H1 (cell line): ENCODE data around the gene MAPKAPK5. TPM values are rescaled to one million over a fixed set of nuclear protein-coding genes. Genes with fewer than 3 reads are reported as not detected.

Experiments used
- CTCF ChIA-PET: fragments of 300-600 bp; sonication (Branson Sonifier 250); formaldehyde crosslinking; loops from one replicate; lab custom pipeline; 2021; ENCODE audit not compliant: partially characterized antibody; lab: Charles Lee
- POLR2A ChIA-PET: fragments of 300-600 bp; sonication (Branson Sonifier 250); formaldehyde crosslinking; loops from one replicate; lab custom pipeline; 2021; ENCODE audit warnings: inconsistent platforms; ENCODE audit not compliant: partially characterized antibody; lab: Charles Lee
- DNase-seq, 2 experiments: peaks; one replicate each; pipeline versions ENCODE4 v3.0.0 to v3.0.0-alpha.2; 2010 to 2022; ENCODE audit warnings: low spot score in 2 of 2, low read depth in 1 of 2, mixed read lengths in 1 of 2
- FAIRE-seq: peaks from 2 replicates; lab custom pipeline; 2011; peaks lifted over from hg19 to GRCh38; lab: Jason Lieb, UNC
- H2AFZ ChIP-seq: 2 replicates; pipeline ENCODE4 v1.8.1; 2012; ENCODE audit warnings: low read length, inconsistent platforms
- H2AK5ac ChIP-seq: 2 replicates; pipeline ENCODE4 v1.6.1; 2013; ENCODE audit warnings: low read depth, low read length
- H2BK120ac ChIP-seq: replicated peaks from 2 replicates; pipeline ENCODE3; 2013; ENCODE audit warnings: low read depth, low read length, inconsistent platforms
- H2BK12ac ChIP-seq: 2 replicates; pipeline ENCODE4 v1.6.1; 2013; ENCODE audit warnings: low read depth, low read length
- H2BK15ac ChIP-seq: 2 replicates; pipeline ENCODE4 v1.6.1; 2013; ENCODE audit warnings: low read length
- H2BK20ac ChIP-seq: 2 replicates; pipeline ENCODE4 v1.6.1; 2013; ENCODE audit warnings: low read length
- H2BK5ac ChIP-seq: 2 replicates; pipeline ENCODE4 v1.6.1; 2013; ENCODE audit warnings: low read depth, low read length
- H3K14ac ChIP-seq: 2 replicates; pipeline ENCODE4 v1.6.1; 2013; ENCODE audit warnings: inconsistent platforms; ENCODE audit not compliant: insufficient read length
- H3K18ac ChIP-seq: 2 replicates; pipeline ENCODE4 v1.6.1; 2013; ENCODE audit warnings: low read length; ENCODE audit errors: extremely low read depth
- H3K23ac ChIP-seq: 2 replicates; pipeline ENCODE4 v1.6.1; 2013; ENCODE audit warnings: inconsistent platforms; ENCODE audit not compliant: insufficient read length
- H3K23me2 ChIP-seq: 2 replicates; pipeline ENCODE4 v1.6.1; 2013; ENCODE audit warnings: low read depth, low read length
- H3K27ac ChIP-seq: 2 replicates; pipeline ENCODE4 v1.6.1; 2011; ENCODE audit warnings: low read depth, low read length, inconsistent platforms
- H3K27me3 ChIP-seq, 4 experiments: replicated peaks in 1 of 4; 1 replicate in 1 of 4; 2 replicates in 3 of 4; pipeline versions ENCODE4 v1.6.1 to v1.8.1; 2011 to 2013; ENCODE audit warnings: low read length in 3 of 4, mild to moderate bottlenecking in 3 of 4, inconsistent platforms in 2 of 4, mixed read lengths in 2 of 4, moderate library complexity in 1 of 4; ENCODE audit not compliant: control insufficient read depth in 3 of 4, insufficient read depth in 3 of 4; ENCODE audit errors: extremely low read depth in 1 of 4
- H3K36me3 ChIP-seq, 4 experiments: 2 replicates each; pipeline versions ENCODE4 v1.6.1 to v1.8.1; 2011 to 2013; ENCODE audit warnings: mild to moderate bottlenecking in 4 of 4, low read length in 3 of 4, moderate library complexity in 2 of 4, control low read depth in 1 of 4, inconsistent platforms in 1 of 4; ENCODE audit not compliant: insufficient read depth in 4 of 4, control insufficient read depth in 2 of 4
- H3K4ac ChIP-seq: replicated peaks from 2 replicates; pipeline ENCODE3; 2013; ENCODE audit warnings: low read length, low read depth, mixed read lengths, inconsistent platforms; ENCODE audit not compliant: insufficient read length
- H3K4me1 ChIP-seq, 4 experiments: replicated peaks in 1 of 4; 1 replicate in 1 of 4; 2 replicates in 3 of 4; pipeline versions ENCODE4 v1.6.1 to v1.8.1; 2011 to 2013; ENCODE audit warnings: low read length in 3 of 4, inconsistent platforms in 2 of 4, mixed read lengths in 1 of 4; ENCODE audit not compliant: insufficient read depth in 4 of 4, control insufficient read depth in 3 of 4
- H3K4me2 ChIP-seq, 2 experiments: 2 replicates each; pipeline versions ENCODE4 v1.6.1 to v1.8.1; 2011 to 2013; ENCODE audit warnings: low read depth in 2 of 2, low read length in 2 of 2, control low read depth in 1 of 2, inconsistent platforms in 1 of 2, mild to moderate bottlenecking in 1 of 2; ENCODE audit not compliant: insufficient read depth in 1 of 2
- H3K4me3 ChIP-seq, 4 experiments: fragments of 200-600, 300-600 bp in 1 of 4; sonication (generic), shearing (Covaris generic), sonication (Bioruptor Twin) in 1 of 4; 2 replicates each; pipeline versions ENCODE4 v1.5.1 to v1.8.1; 2011 to 2016; ENCODE audit warnings: low read length in 4 of 4, low read depth in 3 of 4, control low read depth in 2 of 4, inconsistent platforms in 2 of 4, mild to moderate bottlenecking in 2 of 4, mixed read lengths in 1 of 4, moderate library complexity in 1 of 4; ENCODE audit not compliant: insufficient read depth in 2 of 4; ENCODE audit errors: extremely low read depth in 1 of 4
- H3K56ac ChIP-seq: replicated peaks from 2 replicates; pipeline ENCODE3; 2013; ENCODE audit warnings: low read depth, mild to moderate bottlenecking, mixed read lengths, low read length, inconsistent platforms; ENCODE audit not compliant: insufficient read length
- H3K79me1 ChIP-seq: 2 replicates; pipeline ENCODE4 v1.6.1; 2013; ENCODE audit warnings: low read depth, low read length, control low read depth
- H3K79me2 ChIP-seq, 2 experiments: 2 replicates each; pipeline versions ENCODE4 v1.6.1 to v1.8.1; 2012 to 2013; ENCODE audit warnings: low read length in 2 of 2, mild to moderate bottlenecking in 2 of 2, inconsistent platforms in 1 of 2; ENCODE audit not compliant: insufficient read depth in 2 of 2, control insufficient read depth in 1 of 2
- H3K9ac ChIP-seq, 4 experiments: replicated peaks in 1 of 4; 1 replicate in 1 of 4; 2 replicates in 3 of 4; pipeline versions ENCODE4 v1.6.1 to v1.8.1; 2011 to 2013; ENCODE audit warnings: low read depth in 3 of 4, low read length in 3 of 4, control low read depth in 2 of 4, mild to moderate bottlenecking in 2 of 4, moderate library complexity in 2 of 4, inconsistent platforms in 1 of 4; ENCODE audit errors: extremely low read depth in 1 of 4
- H3K9me3 ChIP-seq, 2 experiments: 2 replicates each; pipeline versions ENCODE4 v1.6.1 to v1.8.1; 2012 to 2013; ENCODE audit warnings: mild to moderate bottlenecking in 2 of 2, moderate library complexity in 2 of 2, control low read depth in 1 of 2, inconsistent platforms in 1 of 2, low read depth in 1 of 2, low read length in 1 of 2, mixed read lengths in 1 of 2; ENCODE audit not compliant: insufficient read depth in 2 of 2
- H4K20me1 ChIP-seq, 2 experiments: replicated peaks in 1 of 2; 2 replicates each; pipeline versions ENCODE3 to v1.8.1; 2011 to 2013; ENCODE audit warnings: inconsistent platforms in 2 of 2, low read length in 2 of 2, mild to moderate bottlenecking in 1 of 2; ENCODE audit not compliant: insufficient read depth in 2 of 2, control insufficient read depth in 1 of 2
- H4K5ac ChIP-seq: 2 replicates; pipeline ENCODE4 v1.6.1; 2013; ENCODE audit warnings: low read length, low read depth, mixed read lengths, inconsistent platforms; ENCODE audit not compliant: insufficient read length
- H4K8ac ChIP-seq: 2 replicates; pipeline ENCODE4 v1.8.0; 2013; ENCODE audit warnings: mild to moderate bottlenecking, moderate library complexity, low read length, inconsistent platforms; ENCODE audit not compliant: insufficient read depth; ENCODE audit errors: extremely low read depth
- H4K91ac ChIP-seq: replicated peaks from 2 replicates; pipeline ENCODE3; 2013; ENCODE audit warnings: low read length, mixed read lengths, inconsistent platforms; ENCODE audit not compliant: insufficient read length
- BCL11A ChIP-seq, 2 experiments: IDR thresholded peaks; one replicate each; pipeline ENCODE4 v1.6.1; 2011; ENCODE audit warnings: low read depth in 2 of 2, low read length in 2 of 2, mild to moderate bottlenecking in 2 of 2
- JUN ChIP-seq: IDR thresholded peaks from 2 replicates; pipeline ENCODE4 v1.6.1; 2011; ENCODE audit warnings: low read depth, mild to moderate bottlenecking, improper control_type of control experiment, low read length
- POLR2A ChIP-seq, 2 experiments: IDR thresholded peaks; 1 replicate in 1 of 2; 2 replicates in 1 of 2; pipeline ENCODE4 v1.6.1; 2011; ENCODE audit warnings: low read depth in 2 of 2, low read length in 2 of 2, mild to moderate bottlenecking in 2 of 2; ENCODE audit errors: control extremely low read depth in 1 of 2
- RXRA ChIP-seq: IDR thresholded peaks from 2 replicates; pipeline ENCODE4 v1.6.1; 2011; ENCODE audit warnings: low read depth, mild to moderate bottlenecking, low read length, moderate library complexity; ENCODE audit not compliant: insufficient read depth
- SIX5 ChIP-seq: IDR thresholded peaks from 2 replicates; pipeline ENCODE4 v1.6.1; 2011; ENCODE audit warnings: mild to moderate bottlenecking, low read depth, low read length
- TAF7 ChIP-seq: optimal IDR thresholded peaks from 2 replicates; pipeline ENCODE3; 2011; ENCODE audit warnings: low read depth, mild to moderate bottlenecking, inconsistent platforms, low read length, moderate library complexity, borderline replicate concordance
- WGBS, 2 experiments: shearing (Covaris generic) in 1 of 2; methylation state at CpG; one replicate each; pipeline versions ENCODE4 v1.1.6 to v1.1.7; 2013 to 2015; ENCODE audit warnings: low lambda C conversion rate in 2 of 2, mixed read lengths in 2 of 2, inconsistent platforms in 1 of 2, low coverage in 1 of 2, missing lambda C conversion rate in 1 of 2; ENCODE audit not compliant: insufficient replicate concordance in 2 of 2, insufficient coverage in 1 of 2, insufficient read length in 1 of 2; ENCODE audit errors: extremely low coverage in 1 of 2, missing lambda C conversion rate in 1 of 2; 5-methylcytosine and 5-hydroxymethylcytosine counted together
- long read RNA-seq, 2 experiments: library from RNA in 1 of 2; library from capped mRNA in 1 of 2; stranded (forward); transcript quantifications; one replicate each; pipeline ENCODE4 v2.0.0, GENCODE V29; 2021; ENCODE audit warnings: inconsistent platforms in 1 of 2
- polyA minus RNA-seq, 3 experiments: library from RNA; depleted of rRNA, polyadenylated mRNA; stranded (reverse); fragments of >200 nt; gene quantifications; 1 replicate in 2 of 3; 2 replicates in 1 of 3; pipeline ENCODE4 v1.2.3, GENCODE V29; 2011
- polyA plus RNA-seq, 7 experiments: library from polyadenylated mRNA; depleted of rRNA in 3 of 7; stranded (reverse) in 5 of 7; unstranded in 2 of 7; fragments of >200 nt in 5 of 7; fragments of 200-250 nt in 2 of 7; gene quantifications; 1 replicate in 5 of 7; 2 replicates in 1 of 7; 4 replicates in 1 of 7; pipeline versions ENCODE4 v1.2.1 to v1.2.3, GENCODE V29; 2011 to 2013; ENCODE audit warnings: missing spikeins in 2 of 7, mixed read lengths in 2 of 7
- total RNA-seq: library from RNA; stranded (reverse); fragmentation: NEBNext Ultra II Directional; extraction: Animal tissue kit (Norgen Biotek cat#: 25700); gene quantifications from 2 replicates; pipeline ENCODE4 v1.2.1, GENCODE V29; 2021

The MAPKAPK5 gene, protein sequence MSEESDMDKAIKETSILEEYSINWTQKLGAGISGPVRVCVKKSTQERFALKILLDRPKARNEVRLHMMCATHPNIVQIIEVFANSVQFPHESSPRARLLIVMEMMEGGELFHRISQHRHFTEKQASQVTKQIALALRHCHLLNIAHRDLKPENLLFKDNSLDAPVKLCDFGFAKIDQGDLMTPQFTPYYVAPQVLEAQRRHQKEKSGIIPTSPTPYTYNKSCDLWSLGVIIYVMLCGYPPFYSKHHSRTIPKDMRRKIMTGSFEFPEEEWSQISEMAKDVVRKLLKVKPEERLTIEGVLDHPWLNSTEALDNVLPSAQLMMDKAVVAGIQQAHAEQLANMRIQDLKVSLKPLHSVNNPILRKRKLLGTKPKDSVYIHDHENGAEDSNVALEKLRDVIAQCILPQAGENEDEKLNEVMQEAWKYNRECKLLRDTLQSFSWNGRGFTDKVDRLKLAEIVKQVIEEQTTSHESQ
- total RNA-seq: 90.8 and 91.5 TPM in 2 replicates
- polyA plus RNA-seq (2011; rRNA removed): 33.8 and 40.0 TPM in 2 replicates
- 61.6 TPM for polyA plus RNA-seq (2011; cell fraction: cytosol; rRNA removed)
- polyA plus RNA-seq (2011; cell fraction: nucleus; rRNA removed): 71.2 TPM
- polyA plus RNA-seq (2012, experiment 1 of 2): 58.3 to 69.9 TPM (median 62.5 TPM) in 4 replicates
- 20.3 TPM for polyA plus RNA-seq (2012, experiment 2 of 2)
- polyA plus RNA-seq (2013, experiment 1 of 2): 34.8 TPM
- 34.6 TPM for polyA plus RNA-seq (2013, experiment 2 of 2)
- 87.2 and 98.8 TPM in 2 replicates for polyA minus RNA-seq (2011; rRNA and poly(A)+ RNA removed)
- 31.6 TPM for polyA minus RNA-seq (2011; cell fraction: cytosol; rRNA and poly(A)+ RNA removed)
- 96.5 TPM for polyA minus RNA-seq (2011; cell fraction: nucleus; rRNA and poly(A)+ RNA removed)
- long read RNA-seq, experiment 1, full-length matches to known transcripts: 11 of 33 reads
- long read RNA-seq, experiment 1, partial matches to known transcripts: 8 of 33 reads
- long read RNA-seq, experiment 1, other reads (novel, unspliced or antisense): 14 of 33 reads
- long read RNA-seq, experiment 2, partial matches to known transcripts: 2 of 2 reads
- long read RNA-seq, experiment 2, other reads (novel, unspliced or antisense): 0 of 2 reads

DNA sequence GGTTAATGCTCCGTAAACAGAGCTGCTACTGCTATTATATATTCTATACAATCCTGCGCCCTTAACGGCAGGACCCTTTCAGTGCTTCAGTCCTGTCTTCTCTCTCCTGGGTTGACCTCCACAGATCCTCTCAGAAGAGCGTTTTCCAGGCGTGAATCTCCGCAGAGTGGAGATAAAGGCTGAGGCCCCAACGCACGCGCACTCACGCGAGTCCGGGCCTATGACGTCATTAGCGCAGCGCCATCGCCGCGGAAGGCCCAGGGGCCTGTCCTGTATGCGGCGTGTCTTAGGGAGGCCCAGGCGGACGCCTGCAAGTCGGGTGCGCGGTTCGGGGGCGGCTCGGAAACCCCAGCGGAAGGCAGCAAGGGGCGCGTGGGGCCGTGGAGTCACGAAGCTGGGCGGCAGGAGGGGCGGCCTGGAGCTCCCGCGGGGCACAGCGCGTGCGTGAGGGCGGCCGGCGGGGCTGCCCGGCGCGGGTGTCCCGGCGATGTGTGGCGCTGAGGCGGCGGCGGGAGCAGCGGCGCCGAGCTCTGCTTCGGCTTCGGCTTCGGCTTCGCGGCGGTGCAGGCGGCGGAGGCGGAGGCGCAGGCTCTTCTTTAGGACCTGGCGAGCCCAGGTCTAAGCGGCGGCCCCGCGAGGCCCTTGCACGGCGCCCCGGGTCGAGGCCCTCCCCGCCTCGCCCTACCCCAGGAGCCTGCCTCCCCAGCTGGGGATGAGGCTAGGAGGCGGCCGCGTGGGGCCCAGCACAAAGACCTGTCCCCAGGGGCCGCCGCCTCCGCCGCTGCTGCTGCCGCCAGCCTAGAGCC, at the start of gene MAPKAPK5:
TSS of gene MAPKAPK5 (plus strand) at position 479 of the 806 bp plus-strand sequence. CDS start 506 bp downstream, outside the sequence.
- Histone ChIP-seq H3K9ac (peak within 1 kb of the TSS; percentile 98 to 100 (median 98)), H3K14ac (no peak within 1 kb of the TSS), H2BK120ac (no peak within 1 kb of the TSS), H4K5ac (peak within 1 kb of the TSS; percentile 84), H3K4me3 (peak within 1 kb of the TSS; percentile 75 to 94 (median 86)), H2BK12ac (no peak within 1 kb of the TSS), H3K4me2 (peak within 1 kb of the TSS; percentile 86 to 87), H3K4ac (peak within 1 kb of the TSS; percentile 4), H3K36me3 (peaks cover 2 to 11% (median 5%) of the 10 kb centered on the region in 4 experiments; a peak in 3 of 8 replicates), H3K79me2 (peaks cover 29 to 73% of the 10 kb centered on the region in 2 experiments), H3K27me3 (no peaks in the 10 kb centered on the region), H2AFZ (peak within 1 kb of the TSS; percentile 13), H2BK20ac (no peak within 1 kb of the TSS), H3K23ac (no peak within 1 kb of the TSS), H4K8ac (peak within 1 kb of the TSS; percentile 100), H4K91ac (peak within 1 kb of the TSS; percentile 94), H2BK5ac (peak within 1 kb of the TSS; percentile 93), H3K79me1 (peaks cover 5% of the 10 kb centered on the region), H2AK5ac (peak within 1 kb of the TSS; percentile 54; the same call in 1 of the 2 replicates), H3K4me1 (no peaks in the 10 kb centered on the region; a peak in 2 of 7 replicates), H4K20me1 (peaks cover 0 to 9% of the 10 kb centered on the region in 2 experiments), H3K56ac (peak within 1 kb of the TSS; percentile 56), H3K27ac (peak within 1 kb of the TSS; percentile 99), H3K23me2 (peaks cover 6% of the 10 kb centered on the region), H2BK15ac (no peak within 1 kb of the TSS), H3K18ac (peak within 1 kb of the TSS; percentile 85; the same call in 1 of the 2 replicates), H3K9me3 (no peaks in the 10 kb centered on the region)
- 1% methylated on average over 68 of the region's 84 CpGs; no CpG with 5 or more reads in 1 of the 2 experiments for WGBS, 2 experiments
- POLR2A ChIA-PET: interaction anchor here (0.7 to 3.6 kb wide), 21 partner anchors 10 to 178 kb away, joined by 3 to 40 read pairs (median 6); partner anchors contain the start of genes ALDH2, ERP29 and TMEM116
- DNase-seq (peak; percentile 86 to 98), FAIRE-seq (no peak)
- CTCF ChIA-PET: interaction anchor here (0.7 to 3.4 kb wide), 6 partner anchors 10 to 180 kb away, joined by 3 to 10 read pairs (median 3); no protein-coding TSS in a partner anchor
- TF ChIP-seq SIX5 (peak; percentile 40; the same call in 1 of the 2 replicates), TAF7 (peak; percentile 85), JUN (peak; percentile 80; the same call in 1 of the 2 replicates), POLR2A (IDR thresholded peaks at IDR 0.05; ENCODE audit: control extremely low read depth in 1 of 2, low read depth in 2 of 2, low read length in 2 of 2) (peak; percentile 79 to 82), BCL11A (IDR thresholded peaks at IDR 0.05; ENCODE audit: low read depth in 2 of 2, low read length in 2 of 2) (no peak), RXRA (no peak)
